GM18505 (cell line): ENCODE results near the gene CHN2.

Experiments
- ATAC-seq: cut with Tn5 transposase; IDR thresholded peaks from one replicate; pipeline ENCODE4 v1.9.1; 2021; ENCODE audit not compliant: unreplicated experiment
- POLR2A ChIP-seq: IDR thresholded peaks from 4 replicates; pipeline ENCODE4 v1.6.1; 2011; ENCODE audit warnings: borderline replicate concordance; ENCODE audit not compliant: insufficient read depth, insufficient read length; ENCODE audit errors: extremely low read depth

Gene CHN2

DNA sequence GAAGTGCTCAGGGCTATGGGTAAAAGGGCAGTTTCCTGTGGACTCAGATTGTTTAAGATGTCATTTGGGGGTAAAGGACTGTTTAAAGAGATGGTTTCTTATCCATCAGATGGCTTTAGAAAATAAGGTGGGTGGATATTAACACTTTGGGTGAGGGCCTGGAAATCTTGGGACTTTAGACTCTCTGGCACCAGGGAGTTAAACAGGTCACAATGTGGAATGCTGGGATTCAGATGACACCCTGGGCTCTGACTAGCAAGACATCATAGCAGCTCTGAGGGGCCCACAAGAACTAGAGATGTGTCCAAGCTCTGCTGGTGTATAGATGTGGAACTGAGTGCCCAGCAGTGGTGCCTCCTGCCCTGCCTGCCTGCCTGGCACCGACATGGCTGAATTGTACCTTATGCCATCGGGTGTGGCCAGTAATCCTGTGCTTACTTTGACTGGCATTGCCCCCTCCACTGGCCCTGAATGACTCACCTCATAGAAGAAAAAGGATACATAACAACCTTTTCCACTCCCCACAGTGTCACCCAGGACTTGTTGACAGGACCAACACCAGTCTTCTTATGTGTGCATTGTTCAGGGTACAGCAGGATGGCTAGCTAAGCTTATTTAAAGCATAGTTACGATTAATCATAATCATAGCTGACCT lies 269.1 kb downstream of the CHN2 start:
- no peak for ATAC-seq
- no peak for TF ChIP-seq POLR2A

DNA sequence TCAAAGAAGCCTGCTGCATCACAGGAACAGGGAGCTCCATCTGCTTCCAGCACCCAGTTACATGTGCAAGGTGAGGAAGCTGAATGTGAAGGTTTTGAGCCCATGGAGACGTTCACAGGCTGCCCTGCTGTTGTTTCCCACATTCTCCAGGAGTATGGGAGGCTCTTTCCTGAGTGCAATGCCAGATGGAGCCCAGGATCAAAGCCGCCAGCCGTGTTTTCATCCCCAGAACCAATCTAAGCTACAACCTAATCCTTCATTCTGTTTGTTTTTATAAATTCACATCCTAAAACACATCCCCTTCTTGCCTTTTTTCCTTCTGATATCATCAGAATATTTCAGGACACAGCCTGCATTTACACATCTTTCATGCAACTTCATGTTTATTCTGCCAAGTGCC lies 270.2 kb downstream of the CHN2 start:
- TF ChIP-seq POLR2A, result no peak

DNA sequence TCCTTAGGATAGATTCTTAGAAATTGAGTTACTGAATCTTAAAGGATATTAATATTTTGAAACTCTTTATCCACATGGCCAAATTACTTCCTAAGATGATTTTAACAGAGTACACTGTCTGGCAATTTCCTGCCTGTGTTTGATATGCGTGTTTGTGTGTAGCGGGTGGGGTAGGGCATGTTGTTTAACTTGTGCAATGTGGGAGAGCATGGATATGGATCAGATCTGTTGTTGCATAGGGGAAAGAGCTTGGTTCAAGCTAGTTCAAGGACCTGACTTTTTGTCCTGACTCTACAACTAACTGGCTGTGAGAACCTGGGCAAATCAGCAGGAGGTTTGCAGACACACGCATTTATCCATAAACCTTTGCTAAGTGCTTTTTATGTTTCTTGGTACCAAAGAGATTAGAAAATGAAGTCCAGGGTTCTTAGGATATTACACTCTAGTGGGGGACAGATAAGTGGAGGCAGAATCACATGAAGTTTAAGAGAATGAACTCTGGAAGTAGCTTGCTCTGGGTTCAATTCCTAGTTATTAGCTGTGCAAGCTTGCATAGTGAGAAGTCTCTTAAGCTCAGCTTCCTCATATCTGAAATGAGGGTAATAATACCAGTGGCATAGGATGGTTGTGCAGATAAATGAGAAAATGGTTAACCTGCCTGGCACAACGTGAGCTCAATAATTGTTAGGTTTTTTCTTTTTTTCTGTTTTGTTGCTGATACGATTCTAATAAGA lies 272.8 kb downstream of the CHN2 start:
- no peak for TF ChIP-seq POLR2A
- ATAC-seq, result no peak

More for the DNA sequence above, 270.2 kb downstream of the CHN2 start:
- no peak for ATAC-seq

DNA sequence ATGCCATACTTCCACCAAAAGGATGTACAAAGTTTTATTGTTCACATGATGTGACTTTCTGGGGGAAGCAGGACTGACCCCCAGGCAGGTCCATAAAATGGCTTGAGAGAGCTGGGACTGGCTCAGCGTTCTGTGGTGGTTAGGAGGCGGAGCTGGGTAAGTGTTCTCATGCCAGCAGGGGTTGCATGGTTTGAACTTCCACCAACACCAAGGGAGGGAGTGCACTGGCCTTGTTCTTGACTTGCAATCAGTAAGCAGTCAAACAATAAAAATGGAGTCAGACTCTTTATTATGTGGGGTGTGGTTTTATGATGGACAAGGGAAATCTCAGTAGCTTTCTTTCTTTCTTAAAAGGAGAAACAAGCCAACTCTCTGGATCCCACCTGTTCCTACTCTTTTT lies 273.6 kb downstream of the CHN2 start:
- TF ChIP-seq POLR2A, result no peak
- ATAC-seq, result no peak

DNA sequence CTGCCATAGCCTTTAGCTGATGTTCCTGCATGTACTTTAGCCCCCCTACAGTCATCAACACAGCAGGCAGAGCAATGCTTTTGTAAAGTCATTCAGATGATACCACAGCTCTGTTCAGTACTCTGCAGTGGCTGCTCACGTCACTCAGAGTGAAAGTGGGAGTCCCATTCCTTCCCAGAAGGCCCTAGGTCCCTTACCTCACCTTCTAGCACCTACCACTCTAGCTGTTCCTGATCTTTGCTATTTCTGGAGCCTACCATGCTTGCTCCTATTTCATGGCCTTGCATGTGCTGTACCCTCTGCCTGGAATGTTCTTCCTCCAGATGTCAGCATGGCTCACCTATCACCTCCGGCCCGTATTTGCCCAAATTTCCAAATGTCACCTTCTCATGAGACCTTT lies 274.7 kb downstream of the CHN2 start:
- ATAC-seq, result no peak
- no peak for TF ChIP-seq POLR2A

DNA sequence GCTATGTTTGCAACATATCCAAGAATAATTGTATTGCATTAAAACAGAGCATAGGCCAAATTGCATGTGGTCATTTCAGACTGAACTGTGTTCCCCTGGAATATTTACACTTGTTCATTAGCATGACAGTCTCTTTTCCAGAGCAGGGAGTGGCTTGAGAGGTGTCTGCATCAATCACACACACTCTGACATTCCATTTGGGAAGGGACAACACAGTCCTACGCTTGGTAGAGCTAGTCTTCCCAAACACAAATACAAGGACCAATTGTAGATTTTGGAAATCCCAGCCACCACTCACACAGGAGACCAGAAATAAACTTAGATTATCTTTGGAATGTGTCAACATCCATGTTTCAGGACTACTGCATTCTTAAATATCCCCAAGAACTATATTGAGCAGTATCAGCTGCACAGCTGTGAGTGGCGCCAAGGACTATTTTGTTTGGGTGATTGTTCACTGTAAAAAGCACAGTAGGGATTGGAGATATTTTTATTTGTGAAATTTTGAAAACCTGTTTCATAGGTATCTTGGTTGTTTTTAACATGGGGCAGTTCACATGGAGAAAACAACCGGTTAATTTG lies 275.5 kb downstream of the CHN2 start:
- no peak for TF ChIP-seq POLR2A
- no peak for ATAC-seq

DNA sequence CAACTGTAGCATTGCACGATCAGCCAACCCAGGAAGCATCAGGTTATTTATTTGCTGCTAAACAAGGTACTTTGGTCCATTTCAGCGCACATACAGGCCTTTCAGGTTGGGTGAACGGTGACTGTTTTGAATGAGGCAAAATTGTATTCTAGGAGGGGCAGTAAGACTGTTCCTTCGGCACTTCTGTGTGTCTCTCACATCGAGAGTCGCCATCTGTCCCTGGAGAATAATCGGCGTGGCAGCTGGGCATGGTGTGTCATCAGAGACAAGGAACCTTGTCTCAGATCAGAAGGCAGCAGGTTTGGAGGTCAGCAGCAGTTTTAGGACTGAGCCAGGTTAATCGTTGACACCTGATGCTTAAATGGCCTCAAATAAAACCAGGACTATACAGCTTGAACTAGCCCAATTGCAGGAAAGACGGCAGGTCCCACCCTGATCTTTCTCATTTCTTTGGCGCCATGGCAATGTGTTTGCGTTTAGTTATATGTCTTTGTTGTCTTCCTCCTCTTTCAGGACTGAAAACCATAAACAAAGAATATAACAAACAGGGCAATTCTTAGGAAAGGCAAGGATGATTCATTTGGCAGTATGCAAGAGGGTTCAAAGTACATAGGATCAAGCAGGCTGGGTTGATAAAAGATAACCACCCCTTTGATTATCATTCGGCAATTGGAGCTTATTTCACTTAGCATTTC lies 277.0 kb downstream of the CHN2 start:
- ATAC-seq, result no peak

DNA sequence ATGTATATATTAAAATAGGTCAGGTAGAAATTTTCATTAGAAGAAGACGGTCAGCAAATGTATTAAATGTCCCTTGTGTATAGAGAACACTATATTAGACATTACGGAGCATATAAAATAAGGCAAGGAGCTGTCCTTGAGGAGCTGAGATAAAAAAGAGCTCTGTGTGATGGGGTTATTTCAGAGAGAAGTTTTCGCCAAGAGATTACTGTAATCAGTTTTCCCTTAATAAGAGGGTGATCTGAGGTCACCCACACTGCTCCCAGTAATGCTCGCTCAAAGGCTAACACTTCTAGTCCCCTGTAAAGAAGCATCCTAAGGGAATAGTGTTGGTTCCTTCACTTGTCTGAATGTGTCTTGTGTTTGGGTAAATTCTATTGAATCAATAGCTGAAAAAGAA lies 282.3 kb downstream of the CHN2 start:
- no peak for ATAC-seq
- TF ChIP-seq POLR2A, result no peak

More for the DNA sequence above, 277.0 kb downstream of the CHN2 start:
- no peak for TF ChIP-seq POLR2A

DNA sequence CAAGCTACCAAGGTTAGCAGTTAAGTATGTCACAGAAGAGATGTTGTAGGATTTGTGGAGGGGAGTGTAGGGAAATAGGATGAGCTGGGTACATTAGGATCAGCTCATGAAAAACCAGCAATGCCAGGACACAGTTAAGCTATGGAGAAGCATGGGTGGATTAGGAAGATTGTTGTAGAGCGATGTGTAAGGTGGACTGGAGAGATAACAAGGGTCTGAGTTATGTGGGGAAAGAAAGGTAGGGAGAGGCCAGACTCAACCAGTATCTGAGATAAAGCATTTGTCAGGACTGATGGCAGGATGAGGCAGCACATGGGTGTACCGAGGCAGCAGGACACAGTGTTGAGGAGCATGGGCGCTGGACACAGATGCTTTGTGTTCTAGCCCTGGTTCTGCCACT lies 283.7 kb downstream of the CHN2 start:
- no peak for TF ChIP-seq POLR2A
- ATAC-seq, result no peak

DNA sequence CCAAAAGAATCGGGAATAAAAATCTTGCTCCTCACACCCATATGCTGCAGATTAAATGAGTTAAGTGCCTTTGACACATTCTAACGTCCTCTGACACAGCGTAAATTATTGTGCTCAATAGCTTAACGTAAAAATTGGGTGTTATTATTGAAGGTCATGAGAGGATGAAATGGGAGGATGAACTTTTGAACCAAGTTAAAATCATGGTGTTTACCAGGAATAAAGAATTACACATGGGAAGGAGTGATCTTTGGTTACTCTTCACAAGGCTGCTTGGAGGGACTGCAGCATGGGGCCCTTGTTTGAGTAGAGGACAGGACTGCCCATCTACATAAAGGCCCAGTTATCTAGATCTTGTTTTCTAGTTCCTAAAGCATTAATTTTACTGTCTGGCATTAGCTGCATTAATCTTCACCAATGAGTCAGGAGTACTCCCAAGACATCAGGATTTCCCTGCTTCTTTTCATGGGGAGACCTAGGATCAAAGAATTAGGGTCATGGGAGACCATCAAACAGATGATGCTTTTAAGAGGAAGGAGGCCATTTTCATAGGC lies 284.2 kb downstream of the CHN2 start:
- no peak for TF ChIP-seq POLR2A
- ATAC-seq, result no peak

DNA sequence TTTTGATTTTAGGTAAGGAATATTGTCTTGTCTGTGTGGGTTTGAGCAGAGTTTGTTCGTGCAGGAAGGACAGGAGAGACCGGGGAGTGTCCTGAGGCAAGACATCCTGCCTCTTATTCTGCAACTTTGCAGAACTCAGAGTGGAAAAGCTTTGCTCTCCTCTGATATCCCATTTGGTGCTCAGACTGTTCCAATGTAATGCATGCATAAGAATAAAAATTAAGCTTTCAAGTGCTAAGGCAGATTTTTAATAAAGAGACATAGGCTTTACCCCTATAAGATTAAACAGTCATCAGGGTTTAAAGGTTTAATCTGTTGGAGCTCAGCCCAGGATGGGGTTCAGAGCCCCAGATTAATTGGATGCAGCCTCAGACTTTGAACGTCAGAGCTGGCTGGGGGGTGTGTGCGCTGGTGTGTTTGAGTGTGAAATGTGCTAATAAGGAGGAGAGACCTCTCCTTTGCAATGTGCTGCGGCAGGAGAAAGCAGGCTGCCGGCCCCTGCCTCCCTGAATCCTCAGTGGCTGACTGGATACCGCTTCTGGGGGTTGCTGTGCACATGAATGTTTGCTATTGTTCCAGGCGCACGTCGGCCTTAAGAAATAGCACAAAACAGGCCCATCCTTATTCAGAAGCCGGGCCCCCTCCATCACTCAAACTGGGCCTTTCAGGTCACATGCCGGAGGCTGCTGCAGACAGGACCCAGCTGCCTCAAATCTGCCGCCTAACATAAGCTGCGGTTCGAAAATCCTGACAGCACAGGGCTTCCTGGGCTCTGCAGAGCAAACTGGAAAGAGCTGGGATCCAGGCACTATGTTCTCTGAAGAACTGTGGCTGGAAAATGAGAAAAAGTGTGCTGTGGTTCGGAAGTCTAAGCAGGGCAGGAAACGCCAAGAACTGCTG lies 285.0 kb downstream of the CHN2 start:
- no peak for ATAC-seq

DNA sequence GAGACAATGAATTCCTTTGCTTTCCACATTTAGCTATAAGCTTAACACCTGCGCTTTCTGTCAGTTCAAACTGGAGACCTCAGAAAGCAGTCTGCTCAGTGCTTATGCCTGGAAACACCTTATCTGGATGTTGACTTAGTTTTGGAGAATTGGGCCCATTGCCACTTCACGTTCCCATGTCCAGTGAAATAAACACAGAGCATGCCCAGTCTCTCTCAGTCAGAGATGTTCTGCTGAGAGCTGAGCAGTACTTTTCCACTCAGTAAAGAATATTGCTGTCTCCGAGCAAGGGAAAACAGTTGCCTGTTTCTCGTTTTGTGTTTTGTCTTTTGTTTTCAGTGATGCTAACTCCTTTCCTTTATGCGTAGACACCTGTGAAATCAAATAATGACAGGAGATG lies 285.9 kb downstream of the CHN2 start:
- no peak for ATAC-seq
- no peak for TF ChIP-seq POLR2A

More for the DNA sequence above, 285.0 kb downstream of the CHN2 start:
- TF ChIP-seq POLR2A, result no peak

DNA sequence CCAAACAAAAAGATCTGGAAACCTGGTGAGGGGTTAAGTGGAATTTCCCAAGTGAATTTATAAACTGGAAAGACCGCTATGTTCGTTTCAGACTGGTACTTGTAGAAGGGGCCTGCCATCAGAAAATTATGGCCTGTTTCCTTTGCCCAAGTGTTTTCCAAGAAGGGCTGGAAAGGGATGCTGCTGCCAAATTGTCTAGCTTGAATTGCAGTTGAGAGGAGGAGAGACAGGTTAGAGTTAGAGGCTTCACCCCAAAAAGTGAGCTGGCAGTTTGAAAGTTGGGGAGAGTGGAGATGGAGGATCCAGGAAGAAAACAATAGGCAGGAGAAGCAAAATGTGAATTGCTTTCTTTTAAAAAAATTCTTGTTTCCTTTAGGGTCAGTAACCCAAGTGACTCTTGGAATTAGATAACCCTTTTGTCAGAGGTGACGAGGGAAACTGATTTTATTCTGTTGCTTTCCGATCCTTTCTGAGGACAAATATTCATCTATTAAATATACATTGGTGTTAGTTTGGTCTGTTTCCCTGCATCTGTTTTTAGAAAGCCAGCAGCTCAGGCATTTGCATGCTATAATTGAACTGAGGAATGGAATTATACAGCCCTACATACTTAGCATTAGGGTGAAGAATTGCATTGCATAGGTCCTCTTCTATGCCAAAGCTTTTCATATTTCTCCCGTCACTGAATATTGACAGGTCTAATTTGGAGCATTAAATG lies 286.5 kb downstream of the CHN2 start:
- TF ChIP-seq POLR2A, result no peak
- ATAC-seq, result no peak

DNA sequence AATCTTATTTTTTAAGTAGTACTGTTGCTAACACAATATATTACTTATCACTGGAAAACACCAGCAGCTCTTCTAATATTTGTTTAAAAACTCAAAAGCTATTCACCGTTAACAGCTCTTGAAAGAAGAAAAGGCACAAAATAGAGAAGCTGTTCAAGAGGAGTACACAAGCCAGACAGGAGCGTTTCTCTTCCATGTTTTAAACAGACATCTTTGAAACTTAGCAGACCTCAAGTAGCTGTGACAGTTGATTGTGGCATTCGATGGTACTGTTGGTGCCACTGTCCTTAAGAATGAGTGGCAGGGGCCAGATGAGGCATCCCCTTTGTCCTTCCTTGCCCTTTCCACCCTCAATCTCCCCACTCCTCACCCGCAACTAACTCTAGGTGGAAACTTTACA lies 287.5 kb downstream of the CHN2 start:
- no peak for TF ChIP-seq POLR2A
- no peak for ATAC-seq
